Measurements from ENCODE around the gene MS4A3. TPM values are rescaled to one million over a fixed set of nuclear protein-coding genes. Genes with fewer than 3 reads are reported as not detected.
"Not testable (repeated sequence)": the region's sequence is repeated elsewhere in the genome, so short reads cannot be mapped to it uniquely, and the experiment has no call there.

Gene MS4A3
- total RNA-seq, 2 donors from 2014 or later, result 0.39 to 1.2 TPM

DNA sequence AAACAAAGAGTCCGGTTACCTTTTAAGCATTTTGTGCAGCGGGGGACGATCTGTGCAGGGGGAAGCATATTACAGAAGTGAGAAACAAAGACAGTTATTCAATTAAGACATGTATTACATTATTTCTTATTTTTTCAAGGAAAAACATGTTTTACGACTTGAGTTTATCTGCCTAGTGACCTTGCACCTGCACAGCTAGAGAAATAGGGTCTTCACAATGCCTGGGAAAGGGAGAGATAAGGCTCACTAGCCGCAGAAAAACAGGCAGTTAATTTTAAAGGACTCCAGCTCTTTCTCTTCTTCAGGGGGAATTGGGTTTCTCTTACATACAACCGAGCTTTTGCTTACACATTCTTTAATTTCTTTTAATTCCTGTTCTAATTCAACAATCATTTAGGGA lies 15.2 kb downstream of the MS4A3 start:
- H3K4me3 Mint-ChIP-seq; DNase-seq; H3K4me1 Mint-ChIP-seq; ATAC-seq; H3K36me3 Mint-ChIP-seq (ENCODE audit: low read depth); H3K9me3 ChIP-seq (ENCODE audit: control insufficient read depth, low read length, poor library complexity, severe bottlenecking); H3K27ac Mint-ChIP-seq: not testable (repeated sequence)
- peaks cover 11% of the 10 kb centered on the region for H3K27me3 Mint-ChIP-seq

DNA sequence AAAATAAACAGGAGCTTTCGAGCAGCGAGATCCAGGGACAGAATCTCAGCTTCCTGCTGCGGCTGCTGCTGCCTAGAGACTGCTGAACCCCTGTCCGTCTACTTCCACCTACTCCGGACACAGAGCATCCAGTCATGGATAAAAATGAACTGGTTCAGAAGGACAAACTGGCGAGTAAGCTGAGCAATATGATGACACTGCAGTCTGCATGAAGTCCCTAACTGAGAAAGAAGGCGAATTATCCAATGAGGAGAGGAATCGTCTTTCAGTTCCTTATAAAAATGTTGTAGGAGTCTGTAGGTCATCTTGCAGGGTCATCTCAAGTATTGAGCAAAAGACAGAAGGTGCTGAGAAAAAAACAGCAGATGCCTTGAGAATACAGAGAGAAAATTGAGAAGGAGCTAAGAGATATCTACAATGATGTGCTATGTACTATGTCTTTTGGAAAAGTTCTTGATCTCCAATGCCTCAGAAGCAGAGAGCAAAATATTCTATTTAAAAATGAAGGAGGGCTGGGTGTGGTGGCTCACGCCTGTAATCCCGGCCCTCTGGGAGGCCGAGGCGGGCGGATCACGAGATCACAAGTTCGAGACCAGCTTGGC lies 20.9 kb downstream of the MS4A3 start:
- no peaks in the 10 kb centered on the region for H3K9me3 ChIP-seq (ENCODE audit: control insufficient read depth, low read length, poor library complexity, severe bottlenecking)
- peaks cover 9% of the 10 kb centered on the region for H3K27me3 Mint-ChIP-seq
- no peaks in the 10 kb centered on the region for H3K4me1 Mint-ChIP-seq
- H3K27ac Mint-ChIP-seq, result no peak overlapping the region
- ATAC-seq (no peak), DNase-seq (no peak)
- H3K36me3 Mint-ChIP-seq (ENCODE audit: low read depth), result no peaks in the 10 kb centered on the region
- H3K4me3 Mint-ChIP-seq, result no peak overlapping the region

DNA sequence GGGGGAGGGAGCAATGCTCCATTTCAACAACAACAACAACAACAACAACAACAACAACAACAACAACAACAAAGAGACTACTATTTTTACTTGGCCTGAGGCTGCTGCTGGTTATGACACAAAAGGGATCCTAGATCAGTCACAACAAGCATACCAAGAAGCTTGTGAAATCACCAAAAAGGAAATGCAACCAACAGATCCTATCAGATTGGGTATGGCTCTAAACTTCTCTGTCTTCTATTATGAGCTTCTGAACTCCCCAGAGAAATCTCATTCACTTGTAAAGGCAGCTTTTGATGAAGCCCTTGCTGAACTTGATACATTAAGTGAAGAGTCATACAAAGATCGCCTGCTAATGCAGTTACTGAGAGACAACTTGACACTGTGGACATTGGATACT lies 21.5 kb downstream of the MS4A3 start:
- Mint-ChIP-seq H3K4me1 (no peaks in the 10 kb centered on the region), H3K4me3 (no peak overlapping the region), H3K36me3 (ENCODE audit: low read depth) (no peaks in the 10 kb centered on the region), H3K27me3 (peaks cover 9% of the 10 kb centered on the region), H3K27ac (no peak overlapping the region)
- no peaks in the 10 kb centered on the region for H3K9me3 ChIP-seq (ENCODE audit: control insufficient read depth, low read length, poor library complexity, severe bottlenecking)
- no peak for ATAC-seq
- DNase-seq, result no peak

DNA sequence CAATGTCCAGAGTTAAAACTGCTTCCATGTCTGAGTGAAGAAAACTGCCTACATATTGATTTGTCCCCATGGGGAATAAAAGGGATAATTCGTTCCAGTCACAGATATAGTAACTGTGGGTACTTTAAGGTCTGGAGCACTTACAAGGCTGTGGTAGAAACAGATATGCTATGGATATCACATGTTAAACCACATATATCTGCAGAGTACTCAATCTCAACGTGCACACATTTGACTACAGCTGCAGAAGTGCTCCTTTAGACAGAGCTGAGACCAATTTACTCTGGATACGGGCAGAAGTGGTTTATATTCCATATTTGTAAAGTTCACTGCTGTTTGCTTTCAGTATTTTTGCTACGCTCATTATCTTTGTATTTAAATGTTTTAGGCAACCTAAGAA lies 22.3 kb downstream of the MS4A3 start:
- Mint-ChIP-seq H3K27ac (no peak overlapping the region), H3K27me3 (peaks cover 12% of the 10 kb centered on the region), H3K36me3 (ENCODE audit: low read depth) (no peaks in the 10 kb centered on the region), H3K4me3 (no peak overlapping the region), H3K4me1 (no peaks in the 10 kb centered on the region)
- DNase-seq (no peak), ATAC-seq (no peak)
- H3K9me3 ChIP-seq (ENCODE audit: control insufficient read depth, low read length, poor library complexity, severe bottlenecking), result no peaks in the 10 kb centered on the region

DNA sequence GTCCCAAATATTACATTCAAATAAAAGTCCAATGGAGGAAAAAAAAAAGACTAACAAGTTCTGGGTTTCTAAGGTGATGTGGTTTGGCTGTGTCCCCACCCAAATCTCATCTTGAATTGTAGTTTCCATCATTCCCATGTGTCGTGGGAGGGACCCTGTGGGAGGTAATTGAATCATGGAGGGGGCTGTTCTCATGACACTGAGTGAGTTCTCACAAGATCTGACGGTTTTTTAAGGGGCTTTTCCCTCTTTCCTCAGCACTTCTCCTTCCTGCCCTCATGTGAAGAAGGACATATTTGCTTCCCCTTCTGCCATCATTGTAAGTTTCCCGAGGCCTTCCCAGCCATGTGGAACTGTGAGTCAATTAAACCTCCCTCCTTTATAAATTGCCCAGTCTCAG lies 24.1 kb downstream of the MS4A3 start:
- H3K9me3 ChIP-seq (ENCODE audit: control insufficient read depth, low read length, poor library complexity, severe bottlenecking), result no peaks in the 10 kb centered on the region
- ATAC-seq (no peak), DNase-seq (no peak)
- H3K4me1 Mint-ChIP-seq, result no peaks in the 10 kb centered on the region
- H3K27ac Mint-ChIP-seq, result no peak overlapping the region
- no peaks in the 10 kb centered on the region for H3K36me3 Mint-ChIP-seq (ENCODE audit: low read depth)
- peaks cover 27% of the 10 kb centered on the region for H3K27me3 Mint-ChIP-seq
- no peak overlapping the region for H3K4me3 Mint-ChIP-seq

DNA sequence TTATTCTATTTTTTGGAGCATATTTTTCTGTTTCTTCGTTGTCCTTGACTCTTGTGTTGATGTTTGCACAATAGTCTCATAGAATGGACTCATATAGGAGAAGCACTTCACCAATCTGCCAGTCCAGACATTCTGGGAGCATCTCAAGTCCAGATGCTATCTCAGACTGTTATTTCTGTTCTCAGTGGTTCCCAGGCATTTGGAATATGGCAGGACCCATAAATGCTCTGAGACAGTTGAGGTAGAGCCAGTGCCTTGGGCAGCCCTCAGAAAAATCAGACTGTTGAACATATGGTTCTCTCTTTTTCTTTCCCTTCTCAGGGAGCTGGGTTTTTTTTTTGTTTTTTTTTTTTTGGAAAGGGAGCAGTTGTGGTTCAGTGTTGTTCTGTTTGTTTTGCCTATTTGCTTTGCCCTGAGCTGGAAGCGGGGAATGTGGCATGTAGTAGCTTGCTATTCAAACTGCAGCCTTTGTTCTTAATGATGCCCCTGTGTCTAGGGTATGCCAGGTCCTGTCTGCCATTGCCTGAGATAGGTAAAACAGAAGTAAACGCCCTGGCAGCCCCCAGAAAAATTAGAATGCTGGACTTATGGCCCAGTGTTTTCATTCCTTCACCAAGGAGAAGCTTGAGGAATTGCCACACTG lies 28.3 kb downstream of the MS4A3 start:
- no peak overlapping the region for H3K27ac Mint-ChIP-seq
- ATAC-seq (no peak), DNase-seq (no peak)
- peaks cover 54% of the 10 kb centered on the region for H3K27me3 Mint-ChIP-seq
- no peaks in the 10 kb centered on the region for H3K9me3 ChIP-seq (ENCODE audit: control insufficient read depth, low read length, poor library complexity, severe bottlenecking)
- peaks cover 3% of the 10 kb centered on the region for H3K36me3 Mint-ChIP-seq (ENCODE audit: low read depth)
- no peak overlapping the region for H3K4me3 Mint-ChIP-seq
- H3K4me1 Mint-ChIP-seq, result no peaks in the 10 kb centered on the region

DNA sequence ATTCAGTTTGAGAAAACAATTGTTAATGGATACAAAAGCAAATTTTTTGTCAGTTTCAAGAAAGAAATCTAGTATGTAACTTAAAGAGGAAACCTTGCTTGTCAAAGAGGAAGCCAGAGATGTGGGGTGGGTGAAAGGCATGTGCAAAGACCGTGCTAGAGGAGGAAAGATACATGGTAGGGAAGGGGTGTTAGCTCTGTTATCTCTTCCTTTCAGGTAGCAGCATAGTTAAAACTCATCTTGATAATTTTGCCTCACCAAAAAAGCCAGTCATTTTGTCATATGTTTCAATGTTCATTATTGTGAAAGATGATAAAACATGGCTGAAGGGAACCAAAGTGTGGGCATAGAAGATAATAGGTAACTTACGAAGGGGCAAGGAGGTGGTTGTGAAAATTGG lies 29.4 kb downstream of the MS4A3 start:
- ATAC-seq, result no peak
- Mint-ChIP-seq H3K27me3 (peaks cover 49% of the 10 kb centered on the region), H3K27ac (no peak overlapping the region), H3K4me1 (no peaks in the 10 kb centered on the region), H3K4me3 (no peak overlapping the region), H3K36me3 (ENCODE audit: low read depth) (peaks cover 3% of the 10 kb centered on the region)
- H3K9me3 ChIP-seq (ENCODE audit: control insufficient read depth, low read length, poor library complexity, severe bottlenecking), result no peaks in the 10 kb centered on the region
- no peak for DNase-seq

DNA sequence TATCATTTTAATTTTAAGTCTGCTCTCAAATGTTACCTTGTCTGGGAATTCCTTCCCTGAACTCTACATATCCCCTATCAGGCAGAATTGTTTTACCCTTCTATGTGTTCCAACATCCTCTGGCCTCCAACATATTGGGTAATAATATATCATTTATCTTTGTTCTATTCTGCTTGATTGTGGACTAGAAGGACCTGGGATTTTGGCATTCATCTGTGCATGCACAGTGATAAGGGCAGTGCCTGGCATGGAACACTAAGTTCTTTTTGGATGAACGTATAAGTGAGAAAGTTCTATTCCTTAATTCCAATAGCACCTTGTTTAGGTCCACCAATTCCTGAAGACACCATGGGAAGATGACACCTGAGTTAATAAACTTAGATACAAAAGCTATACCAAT lies 30.8 kb downstream of the MS4A3 start:
- no peak overlapping the region for H3K4me3 Mint-ChIP-seq
- ATAC-seq, result no peak
- H3K27ac Mint-ChIP-seq, result no peak overlapping the region
- DNase-seq, result no peak
- peaks cover 3% of the 10 kb centered on the region for H3K36me3 Mint-ChIP-seq (ENCODE audit: low read depth)
- no peaks in the 10 kb centered on the region for H3K4me1 Mint-ChIP-seq
- H3K9me3 ChIP-seq (ENCODE audit: control insufficient read depth, low read length, poor library complexity, severe bottlenecking), result no peaks in the 10 kb centered on the region
- H3K27me3 Mint-ChIP-seq, result peaks cover 49% of the 10 kb centered on the region

DNA sequence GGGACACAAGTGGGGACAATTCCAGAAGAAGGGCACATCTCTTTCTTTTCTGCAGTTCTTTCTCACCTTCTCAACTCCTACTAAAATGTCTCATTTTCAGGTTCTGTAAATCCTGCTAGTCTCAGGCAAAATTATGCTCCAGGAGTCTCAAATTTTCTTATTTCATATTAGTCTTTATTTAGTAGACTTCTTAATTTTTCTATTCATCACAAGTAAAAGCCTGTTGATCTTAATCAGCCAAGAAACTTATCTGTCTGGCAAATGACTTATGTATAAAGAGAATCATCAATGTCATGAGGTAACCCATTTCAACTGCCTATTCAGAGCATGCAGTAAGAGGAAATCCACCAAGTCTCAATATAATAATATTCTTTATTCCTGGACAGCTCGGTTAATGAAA lies 31.9 kb downstream of the MS4A3 start, which contains the start of gene MS4A2:
MS4A2 (plus strand) TSS at position 301 of the 400 bp plus-strand sequence. CDS start 102 bp downstream, outside the sequence.
- no peak for DNase-seq
- no peak for ATAC-seq
- H3K4me1 Mint-ChIP-seq, result no peaks in the 10 kb centered on the region
- H3K9me3 ChIP-seq (ENCODE audit: control insufficient read depth, low read length, poor library complexity, severe bottlenecking), result no peaks in the 10 kb centered on the region
- H3K4me3 Mint-ChIP-seq, result no peak within 1 kb of the TSS
- peaks cover 3% of the 10 kb centered on the region for H3K36me3 Mint-ChIP-seq (ENCODE audit: low read depth)
- H3K27me3 Mint-ChIP-seq, result peaks cover 57% of the 10 kb centered on the region
- H3K27ac Mint-ChIP-seq, result no peak within 1 kb of the TSS

DNA sequence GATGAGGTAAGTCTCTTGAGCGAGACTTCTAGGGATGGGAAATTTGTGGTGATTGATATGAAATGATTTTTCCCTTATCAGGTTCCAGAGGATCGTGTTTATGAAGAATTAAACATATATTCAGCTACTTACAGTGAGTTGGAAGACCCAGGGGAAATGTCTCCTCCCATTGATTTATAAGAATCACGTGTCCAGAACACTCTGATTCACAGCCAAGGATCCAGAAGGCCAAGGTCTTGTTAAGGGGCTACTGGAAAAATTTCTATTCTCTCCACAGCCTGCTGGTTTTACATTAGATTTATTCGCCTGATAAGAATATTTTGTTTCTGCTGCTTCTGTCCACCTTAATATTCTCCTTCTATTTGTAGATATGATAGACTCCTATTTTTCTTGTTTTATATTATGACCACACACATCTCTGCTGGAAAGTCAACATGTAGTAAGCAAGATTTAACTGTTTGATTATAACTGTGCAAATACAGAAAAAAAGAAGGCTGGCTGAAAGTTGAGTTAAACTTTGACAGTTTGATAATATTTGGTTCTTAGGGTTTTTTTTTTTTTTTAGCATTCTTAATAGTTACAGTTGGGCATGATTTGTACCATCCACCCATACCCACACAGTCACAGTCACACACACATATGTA lies 39.1 kb downstream of the MS4A3 start:
- ATAC-seq (no peak), DNase-seq (no peak)
- Mint-ChIP-seq H3K4me1 (no peaks in the 10 kb centered on the region), H3K4me3 (no peak overlapping the region), H3K27me3 (peaks cover 42% of the 10 kb centered on the region), H3K27ac (no peak overlapping the region), H3K36me3 (ENCODE audit: low read depth) (peaks cover 4% of the 10 kb centered on the region)
- no peaks in the 10 kb centered on the region for H3K9me3 ChIP-seq (ENCODE audit: control insufficient read depth, low read length, poor library complexity, severe bottlenecking)

DNA sequence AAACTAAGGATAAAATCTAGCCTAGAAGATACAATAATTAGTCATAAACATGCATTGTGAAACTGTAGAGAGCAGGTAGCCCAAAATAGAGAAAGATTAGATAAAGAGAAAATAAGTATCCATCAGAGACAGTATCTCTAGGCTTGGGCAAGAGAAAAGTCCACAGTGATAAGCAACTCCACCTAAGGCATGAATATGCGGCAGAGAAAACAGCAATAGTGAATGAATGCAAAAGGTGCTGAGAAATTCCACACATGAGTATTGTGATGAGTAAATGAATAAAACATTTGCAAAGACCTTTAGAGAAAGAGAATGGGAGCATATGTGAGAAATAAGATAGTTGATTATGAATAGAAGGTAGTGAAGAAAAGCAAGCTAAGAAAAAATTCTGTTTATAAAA lies 40.7 kb downstream of the MS4A3 start:
- DNase-seq (no peak), ATAC-seq (no peak)
- Mint-ChIP-seq H3K36me3 (ENCODE audit: low read depth) (peaks cover 4% of the 10 kb centered on the region), H3K4me1 (no peaks in the 10 kb centered on the region), H3K4me3 (no peak overlapping the region), H3K27ac (no peak overlapping the region), H3K27me3 (peaks cover 42% of the 10 kb centered on the region)
- no peaks in the 10 kb centered on the region for H3K9me3 ChIP-seq (ENCODE audit: control insufficient read depth, low read length, poor library complexity, severe bottlenecking)

DNA sequence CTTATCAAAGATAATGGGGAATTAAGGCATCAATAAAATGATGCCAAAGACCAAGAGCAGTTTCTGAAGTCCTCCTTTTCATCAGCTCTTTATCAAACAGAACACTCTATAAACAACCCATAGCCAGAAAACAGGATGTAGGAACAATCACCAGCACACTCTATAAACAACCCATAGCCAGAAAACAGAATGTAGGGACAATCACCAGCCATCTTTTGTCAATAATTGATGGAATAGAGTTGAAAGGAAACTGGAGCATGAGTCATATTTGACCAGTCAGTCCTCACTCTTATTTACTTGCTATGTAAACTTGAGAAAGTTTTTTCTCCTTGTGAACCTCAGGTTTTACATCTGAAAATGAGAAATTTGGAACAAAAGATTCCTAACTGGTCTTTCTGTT lies 42.0 kb downstream of the MS4A3 start:
- no peak for ATAC-seq

DNA sequence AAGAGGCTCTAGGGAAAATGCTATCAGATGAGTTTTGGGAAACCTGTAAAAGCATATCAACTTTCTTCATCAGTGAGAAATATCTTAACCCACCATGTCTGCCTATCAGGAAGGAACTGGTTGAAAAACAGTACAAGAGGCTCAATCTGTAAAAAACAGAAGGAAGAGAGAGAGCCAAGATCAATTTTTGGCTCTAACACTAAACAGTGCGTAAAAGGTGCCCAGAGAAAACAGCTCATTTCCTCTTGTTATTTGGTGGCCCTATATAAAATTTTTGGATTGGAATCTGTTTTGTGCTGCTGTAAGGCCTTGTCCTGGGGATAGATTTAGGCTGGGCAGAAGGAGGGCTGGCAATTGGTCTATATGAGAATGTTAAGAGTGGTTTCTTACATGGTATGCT lies 44.1 kb downstream of the MS4A3 start:
- no peaks in the 10 kb centered on the region for H3K9me3 ChIP-seq (ENCODE audit: control insufficient read depth, low read length, poor library complexity, severe bottlenecking)
- Mint-ChIP-seq H3K27ac (no peak overlapping the region), H3K4me3 (no peak overlapping the region), H3K4me1 (no peaks in the 10 kb centered on the region), H3K36me3 (ENCODE audit: low read depth) (no peaks in the 10 kb centered on the region), H3K27me3 (peaks cover 13% of the 10 kb centered on the region)
- DNase-seq (no peak), ATAC-seq (no peak)

More for the DNA sequence above, 42.0 kb downstream of the MS4A3 start:
- Mint-ChIP-seq H3K4me1 (no peaks in the 10 kb centered on the region), H3K36me3 (ENCODE audit: low read depth) (peaks cover 4% of the 10 kb centered on the region), H3K27me3 (peaks cover 33% of the 10 kb centered on the region), H3K4me3 (no peak overlapping the region), H3K27ac (no peak overlapping the region)
- no peak for DNase-seq
- H3K9me3 ChIP-seq (ENCODE audit: control insufficient read depth, low read length, poor library complexity, severe bottlenecking), result no peaks in the 10 kb centered on the region

DNA sequence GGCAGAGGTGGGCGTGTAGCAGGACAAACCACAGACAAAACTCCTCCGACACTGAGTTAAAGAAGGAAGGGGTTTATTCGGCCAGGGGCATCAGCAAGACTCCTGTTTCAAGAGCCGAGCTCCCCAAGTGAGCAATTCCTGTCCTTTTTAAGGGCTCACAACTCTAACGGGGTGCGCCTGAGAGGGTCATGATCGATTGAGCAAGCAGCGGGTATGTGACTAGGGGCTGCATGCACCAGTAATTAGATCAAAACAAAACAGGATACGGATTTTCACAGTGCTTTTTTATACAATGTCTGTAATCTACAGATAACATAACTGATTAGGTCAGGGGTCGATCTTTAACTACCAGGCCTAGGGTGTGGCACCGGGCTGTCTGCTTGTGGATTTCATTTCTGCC lies 44.9 kb downstream of the MS4A3 start:
- not testable (repeated sequence) for H3K27me3 Mint-ChIP-seq; H3K4me1 Mint-ChIP-seq; H3K9me3 ChIP-seq (ENCODE audit: control insufficient read depth, low read length, poor library complexity, severe bottlenecking); H3K4me3 Mint-ChIP-seq; ATAC-seq; H3K27ac Mint-ChIP-seq; H3K36me3 Mint-ChIP-seq (ENCODE audit: low read depth); DNase-seq

All from T-helper 17 cell (primary cell).